Natural killer cell (primary cell): ENCODE data around the gene SMNDC1. TPM values are rescaled to one million over a fixed set of nuclear protein-coding genes. Genes with fewer than 3 reads are reported as not detected.
"Not testable (repeated sequence)": the region's sequence is repeated elsewhere in the genome, so short reads cannot be mapped to it uniquely, and the experiment has no call there.

Experiments
- ATAC-seq, 3 donors: fragments of 150-1000 bp in 2 of 3; fragments of 200-7000 bp in 1 of 3; cut with Tn5 transposase; 1 replicate in 1 of 3; 2 replicates in 2 of 3; pipeline ENCODE4 v1.10.0; 2021; ENCODE audit warnings: mild to moderate bottlenecking in 2 of 3, moderate library complexity in 2 of 3
- DNase-seq, 2 donors: peaks; one replicate each; pipeline versions ENCODE4 v3.0.0 to v3.0.0-alpha.2; 2013 to 2021; ENCODE audit warnings: mixed read lengths in 1 of 2
- H3K27ac ChIP-seq: one replicate; pipeline ENCODE4 v1.5.1; 2013; ENCODE audit warnings: mild to moderate bottlenecking, low read length
- H3K27me3 ChIP-seq: one replicate; pipeline ENCODE4 v1.6.1; 2013; ENCODE audit warnings: low read length; ENCODE audit not compliant: control insufficient read depth, insufficient read depth
- H3K36me3 ChIP-seq: one replicate; pipeline ENCODE4 v1.6.1; 2013; ENCODE audit warnings: low read length; ENCODE audit not compliant: control insufficient read depth, insufficient read depth
- H3K4me1 ChIP-seq: one replicate; pipeline ENCODE4 v1.6.1; 2013; ENCODE audit warnings: low read length; ENCODE audit not compliant: control insufficient read depth, insufficient read depth
- H3K4me3 ChIP-seq: one replicate; pipeline ENCODE4 v1.5.1; 2013; ENCODE audit warnings: low read length
- H3K9me3 ChIP-seq: one replicate; pipeline ENCODE4 v1.6.1; 2013; ENCODE audit warnings: low read length; ENCODE audit not compliant: control insufficient read depth, insufficient read depth
- H3K27ac Mint-ChIP-seq, 2 donors: one replicate each; pipeline ENCODE4 v1.8.0; 2022; ENCODE audit warnings: mild to moderate bottlenecking in 2 of 2, mixed read lengths in 2 of 2, moderate library complexity in 1 of 2
- H3K27me3 Mint-ChIP-seq, 2 donors: one replicate each; pipeline ENCODE4 v1.8.0; 2022; ENCODE audit warnings: low read depth in 2 of 2, mixed read lengths in 2 of 2
- H3K36me3 Mint-ChIP-seq: one replicate; pipeline ENCODE4 v1.8.0; 2022; ENCODE audit warnings: mixed read lengths
- H3K4me1 Mint-ChIP-seq, 2 donors: one replicate each; pipeline ENCODE4 v1.8.0; 2022; ENCODE audit warnings: mixed read lengths in 2 of 2
- H3K4me3 Mint-ChIP-seq: one replicate; pipeline ENCODE4 v1.8.0; 2022; ENCODE audit warnings: mild to moderate bottlenecking, moderate library complexity, mixed read lengths
- H3K9me3 Mint-ChIP-seq, 2 donors: one replicate each; pipeline ENCODE4 v1.8.0; 2022; ENCODE audit warnings: mixed read lengths in 2 of 2
- CTCF ChIP-seq: fragments of 200-600 bp; IDR thresholded peaks from one replicate; pipeline ENCODE4 v1.8.0; 2022; ENCODE audit warnings: antibody characterized with exemption
- WGBS: methylation state at CpG from one replicate; pipeline ENCODE4 v1.1.7; 2013; ENCODE audit warnings: missing lambda C conversion rate; ENCODE audit not compliant: insufficient coverage; 5-methylcytosine and 5-hydroxymethylcytosine counted together
- intact Hi-C: fragments of 100-400 bp; cut with micrococcal nuclease; formaldehyde crosslinking; loops from one replicate; pipeline ENCODE4 v1.14.2; 2022
- total RNA-seq, 4 donors: library from RNA; stranded (reverse); fragments of 120-200 nt in 1 of 4; gene quantifications; one replicate each; pipeline versions ENCODE4 v1.2.3 to v1.2.4, GENCODE V29; 2013 to 2022

Gene SMNDC1
- total RNA-seq, 3 donors from 2014 or later (not counting 1 experiment from before 2014, with no cell fraction given), result 53.3 to 56.3 (median 55.3) TPM

- H3K4me3 ChIP-seq, result no peak overlapping the region
- no peak for TF ChIP-seq CTCF
- H3K9me3 ChIP-seq, result peaks cover 11% of the 10 kb centered on the region
- intact Hi-C loops, result no loop called here
- no peaks in the 10 kb centered on the region for H3K27me3 ChIP-seq
- Mint-ChIP-seq H3K9me3 (peaks cover 4 to 9% of the 10 kb centered on the region in 2 donors), H3K27ac (no peak overlapping the region), H3K4me3 (no peak overlapping the region), H3K4me1 (peaks cover 6 to 10% of the 10 kb centered on the region in 2 donors), H3K36me3 (no peaks in the 10 kb centered on the region), H3K27me3 (peaks cover 0 to 7% of the 10 kb centered on the region in 2 donors)
- no peaks in the 10 kb centered on the region for H3K36me3 ChIP-seq
- DNase-seq (no peak), ATAC-seq (peak in 1 of 3 donors; percentile 52)
- WGBS, result 63% methylated on average over 4 of the region's 5 CpGs
- H3K27ac ChIP-seq, result no peak overlapping the region
- peaks cover 10% of the 10 kb centered on the region for H3K4me1 ChIP-seq
Observed at GRCh38 chr10:110334061-110334656, 29.4 kb upstream of the SMNDC1 start.

GRCh38 chr10:110331226-110331795, 26.6 kb upstream of the SMNDC1 start:
- H3K27me3 ChIP-seq, ATAC-seq, H3K27ac Mint-ChIP-seq, H3K4me3 Mint-ChIP-seq, H3K4me3 ChIP-seq, DNase-seq, H3K36me3 Mint-ChIP-seq, H3K4me1 Mint-ChIP-seq, H3K4me1 ChIP-seq, intact Hi-C loops, H3K9me3 Mint-ChIP-seq, H3K36me3 ChIP-seq, H3K27ac ChIP-seq: not testable (repeated sequence)
- 97% methylated on average over 32 of the region's 32 CpGs for WGBS
- H3K27me3 Mint-ChIP-seq, result peaks cover 0 to 12% of the 10 kb centered on the region in 2 donors
- peaks cover 11% of the 10 kb centered on the region for H3K9me3 ChIP-seq

GRCh38 chr10:110330675-110331074, 26.0 kb upstream of the SMNDC1 start:
- Mint-ChIP-seq H3K4me1 (peaks cover 4 to 7% of the 10 kb centered on the region in 2 donors), H3K36me3 (no peaks in the 10 kb centered on the region), H3K4me3 (no peak overlapping the region), H3K9me3 (peaks cover 4 to 9% of the 10 kb centered on the region in 2 donors), H3K27me3 (peaks cover 0 to 14% of the 10 kb centered on the region in 2 donors), H3K27ac (no peak overlapping the region)
- Histone ChIP-seq H3K36me3 (no peaks in the 10 kb centered on the region), H3K4me1 (peaks cover 5% of the 10 kb centered on the region), H3K27ac (no peak overlapping the region), H3K4me3 (no peak overlapping the region), H3K27me3 (no peaks in the 10 kb centered on the region), H3K9me3 (peaks cover 11% of the 10 kb centered on the region)
- intact Hi-C loops, result no loop called here
- WGBS, result 93% methylated on average over 6 of the region's 6 CpGs
- DNase-seq (no peak), ATAC-seq (no peak)
- TF ChIP-seq CTCF, result no peak

GRCh38 chr10:110327262-110327914, 22.7 kb upstream of the SMNDC1 start:
- Mint-ChIP-seq H3K27me3 (peaks cover 14 to 31% of the 10 kb centered on the region in 2 donors), H3K9me3 (peaks cover 4 to 9% of the 10 kb centered on the region in 2 donors)

More at GRCh38 chr10:110327262-110327914, 22.7 kb upstream of the SMNDC1 start:
- DNase-seq, result no peak
- Histone ChIP-seq H3K9me3 (peaks cover 11% of the 10 kb centered on the region), H3K4me3 (no peak overlapping the region), H3K4me1 (no peaks in the 10 kb centered on the region), H3K27me3 (no peaks in the 10 kb centered on the region), H3K27ac (no peak overlapping the region), H3K36me3 (no peaks in the 10 kb centered on the region)
- TF ChIP-seq CTCF, result no peak
- intact Hi-C loops, result no loop called here
- Mint-ChIP-seq H3K4me3 (no peak overlapping the region), H3K27ac (no peak overlapping the region), H3K4me1 (no peaks in the 10 kb centered on the region), H3K36me3 (no peaks in the 10 kb centered on the region)
- no peak for ATAC-seq
- WGBS, result 97% methylated on average over 5 of the region's 5 CpGs
